ENCODE measurements around the gene WDFY3.

The WDFY3 gene

DNA sequence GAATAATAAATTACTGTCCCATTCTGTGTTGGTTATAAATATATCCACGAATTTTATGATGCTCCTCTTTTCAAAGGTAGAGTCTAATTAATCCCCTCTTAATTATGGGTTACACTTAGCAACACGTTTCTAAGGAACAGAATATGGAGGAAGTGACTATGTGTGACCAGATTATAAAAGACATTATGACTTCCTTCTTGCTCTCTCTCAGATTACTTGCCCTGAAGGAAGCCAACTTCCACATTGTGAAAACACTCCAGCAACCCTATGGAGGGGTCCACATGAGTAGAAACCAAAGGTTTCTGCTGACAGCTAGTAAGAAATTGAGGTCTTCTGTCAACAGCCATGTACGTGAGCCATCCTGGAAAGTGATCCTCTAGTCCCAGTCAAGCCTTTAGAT is 59.3 kb downstream of the WDFY3 start:
- DNase-seq: no peak

DNA sequence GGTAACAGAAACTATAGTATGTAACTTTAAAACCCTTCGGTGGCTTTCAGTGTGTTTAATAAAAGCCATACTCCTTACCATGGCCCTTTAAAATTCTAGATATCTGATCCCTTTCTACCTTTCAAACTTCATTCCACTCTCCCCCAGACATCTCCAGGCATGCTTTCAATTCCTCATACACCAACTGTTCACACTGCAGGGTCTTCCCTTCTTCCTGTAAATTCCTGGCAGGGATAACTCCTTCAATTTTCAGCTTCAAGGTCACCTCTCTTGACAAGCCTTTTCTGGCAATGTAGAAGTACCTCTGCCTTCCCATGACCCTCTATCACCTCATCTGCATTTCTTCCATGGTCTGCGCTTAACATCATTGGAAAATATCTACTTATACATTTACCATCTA is 60.8 kb downstream of the WDFY3 start:
- DNase-seq: no peak

DNA sequence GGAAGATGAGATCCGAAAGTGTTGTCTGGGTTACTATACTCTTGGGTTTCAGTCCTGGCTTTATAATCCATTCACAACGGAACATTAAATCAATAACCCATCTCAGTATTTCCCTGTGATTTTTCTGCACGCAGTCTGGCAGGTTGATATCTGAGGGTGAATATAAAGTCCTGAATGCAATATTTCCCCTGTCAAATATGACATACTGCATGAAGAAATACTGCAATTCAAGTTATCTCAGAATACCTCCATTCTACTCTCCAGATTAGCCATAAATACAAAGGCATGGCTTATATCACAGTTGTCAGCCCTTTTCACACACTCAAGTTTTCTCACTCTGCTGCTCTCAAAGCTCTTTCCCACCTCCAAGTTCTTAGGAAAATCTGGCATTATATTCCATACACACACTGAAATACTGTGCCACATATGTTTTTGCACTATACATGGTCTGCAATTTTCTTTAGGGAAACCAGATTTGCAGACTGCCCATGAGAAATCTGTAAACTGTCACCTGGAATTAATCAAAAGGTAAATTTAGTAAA is 64.7 kb downstream of the WDFY3 start:
- DNase-seq: no peak

DNA sequence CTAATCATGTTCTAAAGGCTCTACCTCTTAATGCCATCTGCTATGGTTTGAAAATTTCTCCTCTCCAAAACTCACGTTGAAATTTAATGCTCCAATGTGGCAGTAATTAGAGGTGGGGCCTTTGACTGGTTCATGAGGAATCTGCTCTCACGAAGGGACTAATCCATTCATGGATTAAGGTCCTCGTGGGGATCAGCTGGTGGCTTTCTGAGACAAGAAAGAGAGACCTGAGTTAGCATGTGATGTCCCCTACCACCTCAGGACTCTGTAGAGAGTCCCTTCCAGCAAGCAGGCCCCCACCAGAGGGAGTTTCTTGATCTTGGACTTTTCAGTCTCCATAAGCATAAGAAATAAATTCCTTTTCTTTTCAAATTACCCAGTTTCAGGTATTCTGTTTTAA is 65.3 kb downstream of the WDFY3 start:
- no peak for DNase-seq

DNA sequence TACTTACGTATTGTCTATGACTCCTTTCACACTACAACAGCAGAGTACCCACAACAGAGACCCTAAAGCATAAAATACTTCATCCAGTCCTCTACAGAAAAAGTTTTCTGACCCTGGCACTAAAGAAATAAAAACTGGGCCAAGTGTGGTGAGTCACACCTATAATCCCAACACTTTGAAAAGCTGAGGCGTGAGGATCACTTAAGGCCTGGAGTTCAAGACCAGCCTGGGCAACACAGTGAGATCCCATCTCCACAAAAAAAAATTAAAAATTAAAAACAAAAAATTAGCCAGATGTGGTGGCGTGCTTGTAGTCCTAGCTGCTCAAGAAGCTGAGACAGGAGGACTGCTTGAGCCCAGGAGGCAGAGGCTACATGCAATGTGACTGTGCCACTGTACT is 66.9 kb downstream of the WDFY3 start:
- no peak for DNase-seq

DNA sequence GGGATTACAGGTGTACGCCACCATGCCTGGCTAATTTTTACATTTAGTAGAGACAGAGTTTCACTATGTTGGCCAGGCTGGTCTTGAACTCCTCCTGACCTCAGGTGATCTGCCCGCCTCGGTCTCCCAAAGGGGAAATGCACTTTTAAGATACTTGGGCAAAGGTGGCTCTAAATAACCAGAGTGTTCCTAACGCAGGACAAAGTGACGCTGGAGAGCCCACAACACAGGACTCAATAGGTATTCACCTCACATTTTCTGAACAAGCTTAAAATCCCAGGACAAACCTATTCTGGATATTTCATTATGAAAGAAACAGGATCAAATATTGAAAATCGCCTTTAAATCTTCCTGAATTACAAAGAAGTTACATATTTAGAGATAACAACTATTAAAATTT is 69.0 kb downstream of the WDFY3 start:
- no peak for DNase-seq

DNA sequence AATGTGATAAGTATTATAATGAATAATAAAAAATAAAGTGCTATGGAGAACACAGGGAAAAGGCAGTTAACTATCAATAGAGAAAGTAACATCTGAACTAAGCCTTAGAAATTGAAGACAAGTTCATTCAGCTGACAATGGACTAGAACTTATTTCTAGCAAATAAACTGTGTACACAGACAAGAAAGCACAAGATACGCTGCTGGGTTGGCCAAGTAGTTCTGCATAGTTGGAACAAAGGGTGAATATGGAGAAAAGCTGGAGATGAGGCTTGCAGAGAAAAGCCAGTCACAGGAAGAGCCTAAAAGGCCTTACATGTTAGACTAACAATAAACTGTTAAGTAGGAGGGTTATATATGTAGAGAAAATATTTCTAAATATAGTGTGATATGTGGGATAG is 71.2 kb downstream of the WDFY3 start:
- DNase-seq: no peak

DNA sequence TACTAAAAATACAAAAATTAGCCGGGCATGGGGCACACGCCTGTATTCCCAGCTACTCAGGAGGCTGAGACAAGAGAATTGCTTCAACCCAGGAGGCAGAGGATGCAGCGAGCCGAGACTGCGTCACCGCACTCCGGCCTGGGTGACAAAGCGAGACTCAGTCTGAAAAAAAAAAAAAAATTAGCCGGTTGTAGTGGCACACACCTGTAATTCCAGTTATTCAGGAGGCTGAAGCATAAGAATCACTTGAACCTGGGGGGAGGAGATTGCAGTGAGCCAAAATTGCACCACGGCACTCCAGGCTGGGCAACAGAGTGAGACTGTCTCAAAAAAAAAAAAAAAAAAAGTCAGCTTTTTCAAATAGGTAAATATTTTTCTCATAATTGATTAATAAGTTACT is 71.9 kb downstream of the WDFY3 start:
- no peak for DNase-seq

DNA sequence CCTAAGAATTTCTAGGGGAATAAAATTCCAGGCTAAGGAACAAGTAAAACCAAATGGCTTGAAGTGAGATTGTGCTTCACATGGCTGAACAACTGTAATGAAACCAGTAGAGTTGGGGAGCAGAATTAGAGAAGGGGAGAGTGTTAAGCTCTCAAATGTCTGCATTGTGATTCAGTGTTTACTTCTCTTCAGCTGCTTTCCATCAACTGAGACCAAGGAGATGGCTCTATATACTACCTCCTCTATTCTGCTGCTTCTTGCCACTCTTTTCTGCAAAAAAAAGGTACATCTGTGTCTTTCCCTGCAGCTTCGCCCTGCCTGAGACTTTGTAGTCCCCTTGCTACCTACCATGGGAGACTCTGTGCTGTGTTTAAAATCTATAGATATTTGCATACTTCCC is 73.5 kb downstream of the WDFY3 start:
- no peak for DNase-seq

DNA sequence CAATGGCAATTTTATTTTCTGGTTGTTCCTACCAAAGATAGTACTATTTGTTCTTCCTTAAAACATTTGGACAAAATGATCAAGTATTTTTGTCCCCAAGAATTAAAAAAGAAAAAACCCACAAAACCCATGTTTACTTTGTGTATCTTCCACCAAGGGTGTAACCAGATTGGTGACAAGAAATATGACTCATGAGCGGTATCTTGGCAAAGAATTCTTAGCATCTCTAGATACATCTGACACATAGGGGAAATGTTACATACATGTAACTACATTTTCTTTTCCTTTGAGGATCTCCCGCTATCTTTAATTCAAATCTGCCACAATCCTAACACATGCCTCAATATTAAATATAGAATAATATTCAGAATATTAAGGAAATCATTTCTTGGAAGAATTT is 78.7 kb downstream of the WDFY3 start:
- DNase-seq: peak; percentile 73

DNA sequence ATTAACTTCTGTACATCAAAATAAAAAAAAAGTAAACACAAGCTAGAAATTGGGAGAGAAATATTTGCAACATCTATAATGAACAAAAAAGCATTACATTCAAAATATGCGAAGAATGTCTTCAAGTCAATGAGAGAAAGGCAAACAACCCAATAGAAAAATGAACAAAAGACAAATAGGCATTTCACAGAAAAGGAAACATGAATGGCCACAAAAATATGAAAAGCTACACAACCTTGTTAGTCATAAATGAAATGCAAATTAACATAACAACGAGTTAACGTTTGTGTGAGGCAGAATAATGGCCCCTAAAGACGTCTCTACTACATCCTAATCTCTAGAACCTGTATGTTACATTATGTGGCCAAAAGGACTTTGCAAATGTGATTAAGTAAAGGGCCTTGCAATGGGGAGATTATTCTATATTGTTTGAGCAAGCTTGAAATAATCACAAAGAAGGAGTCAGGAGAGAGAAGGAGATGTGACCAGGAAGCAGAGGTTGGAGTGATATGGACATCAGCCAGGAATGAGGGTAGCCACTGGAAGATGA is 86.8 kb downstream of the WDFY3 start:
- DNase-seq: peak; percentile 66

DNA sequence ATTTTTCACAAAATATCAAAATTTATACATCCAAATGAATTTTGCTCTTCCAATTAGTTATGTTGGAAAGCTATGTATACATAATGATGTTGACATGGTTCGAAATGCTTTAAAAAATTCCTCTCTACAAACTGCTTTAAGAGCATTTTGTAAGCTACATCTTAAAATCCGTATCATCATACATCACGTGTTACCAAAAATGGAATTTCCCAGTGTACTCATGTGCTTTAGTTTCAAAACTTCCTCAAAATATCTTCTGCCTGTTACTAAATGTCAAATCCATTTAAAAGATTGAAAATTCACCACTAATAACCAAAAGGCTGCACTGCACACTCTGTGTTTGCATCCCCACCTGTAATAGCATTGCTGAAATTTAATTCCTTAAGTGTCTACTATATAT is 87.9 kb downstream of the WDFY3 start:
- DNase-seq: peak; percentile 42

DNA sequence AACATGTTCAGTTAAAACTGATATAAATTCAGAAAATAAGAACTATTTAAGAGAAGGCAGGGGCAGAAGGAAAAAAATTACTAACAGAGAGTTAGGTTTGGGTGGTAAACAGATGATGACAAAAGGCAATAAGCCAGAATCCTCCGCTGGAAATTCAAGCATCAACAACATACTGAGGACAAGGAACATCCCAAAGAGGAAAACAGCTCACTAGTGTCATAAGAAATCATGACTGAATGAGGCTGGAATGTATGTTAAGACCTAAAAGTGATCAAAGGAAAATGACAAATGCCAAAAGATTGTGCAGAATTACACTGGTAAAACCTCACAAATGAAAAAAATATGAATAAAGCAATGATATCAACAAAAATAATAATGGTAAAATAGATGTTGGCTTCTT is 88.4 kb downstream of the WDFY3 start:
- peak; percentile 91 for DNase-seq

DNA sequence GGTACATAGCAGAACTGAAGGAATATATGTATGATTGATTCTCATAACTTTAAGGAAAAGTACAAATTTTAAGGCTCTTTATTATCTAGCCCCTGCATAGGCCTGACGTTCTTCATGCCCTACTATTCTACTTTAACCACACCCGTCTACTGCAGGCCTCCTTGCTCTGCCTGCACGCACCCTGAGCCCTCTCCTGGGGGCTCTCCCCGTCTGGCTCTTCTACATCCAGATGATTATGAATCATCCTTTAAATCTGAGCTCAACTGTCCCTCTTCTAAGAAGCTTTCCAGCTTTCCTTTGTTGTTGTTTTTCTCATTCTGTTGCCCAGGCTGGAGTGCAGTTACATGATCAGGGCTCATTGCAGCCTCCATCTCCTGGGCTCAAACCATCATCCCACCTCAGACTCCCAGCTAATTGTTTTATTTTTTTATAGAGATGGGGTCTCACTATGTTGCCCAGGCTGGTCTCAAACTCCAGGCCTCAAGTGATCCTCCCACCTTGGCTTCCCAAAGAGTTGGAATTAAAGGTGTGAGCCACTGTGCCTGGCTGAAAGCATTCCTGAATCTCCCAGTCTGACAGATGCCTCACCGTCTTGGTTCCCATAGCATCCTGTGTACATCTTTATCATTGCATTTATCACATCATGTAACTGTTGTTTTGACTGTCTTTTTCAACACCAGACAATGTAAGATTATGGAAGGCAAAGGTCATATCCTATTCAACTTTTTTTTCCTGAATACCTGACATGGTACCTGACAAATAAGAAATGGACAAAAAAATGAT is 89.2 kb downstream of the WDFY3 start:
- peak; percentile 45 for DNase-seq

DNA sequence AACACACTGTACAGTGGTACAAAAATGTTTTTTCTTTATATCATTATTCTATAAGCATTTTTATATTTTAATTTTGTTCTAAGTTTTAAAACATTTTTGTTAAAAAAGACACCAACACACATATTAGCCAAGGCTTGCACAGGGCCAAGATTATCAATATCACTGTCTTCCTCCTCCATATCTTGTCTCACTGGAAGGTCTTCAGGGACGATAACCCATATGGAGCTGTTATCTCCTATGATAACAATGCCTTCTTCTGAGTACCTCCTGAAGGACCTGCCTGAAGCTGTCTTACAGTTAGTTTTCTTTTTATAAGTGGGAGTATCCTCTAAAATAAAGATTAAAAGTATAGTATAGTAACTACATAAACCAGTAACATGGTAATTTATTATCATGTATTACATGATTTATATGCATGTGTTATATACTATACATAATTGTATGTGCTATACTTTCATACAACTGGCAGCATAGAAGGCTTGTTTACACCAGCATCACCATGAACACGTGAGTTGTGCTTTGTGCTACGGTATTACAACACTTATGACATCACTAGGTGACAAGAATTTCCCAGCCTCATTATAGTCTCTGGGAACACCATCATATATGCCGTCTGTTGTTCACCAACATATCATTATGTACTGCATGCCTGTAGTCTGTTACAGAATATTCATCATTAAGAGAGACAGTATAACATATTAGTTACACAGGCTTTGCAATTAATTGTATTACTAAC is 90.7 kb downstream of the WDFY3 start:
- DNase-seq: no peak

DNA sequence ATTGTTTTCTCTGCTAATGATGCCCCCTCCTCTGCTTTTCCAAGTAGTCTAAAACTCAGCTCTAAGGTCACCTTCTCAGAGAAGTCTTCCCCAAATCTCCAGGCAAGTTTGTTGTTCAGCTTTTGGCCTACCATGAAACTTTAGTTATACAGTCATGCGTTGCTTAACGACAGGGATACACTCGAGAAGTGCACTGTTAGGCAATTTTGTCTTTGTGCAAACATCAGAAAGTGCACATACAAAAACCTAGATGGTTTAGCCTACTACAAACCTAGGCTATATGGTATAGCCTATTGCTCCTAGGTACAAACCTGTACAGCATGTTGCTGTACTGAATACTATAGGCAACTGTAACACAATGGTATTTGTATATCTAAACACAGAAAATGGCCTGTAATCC is 91.9 kb downstream of the WDFY3 start:
- DNase-seq: no peak

DNA sequence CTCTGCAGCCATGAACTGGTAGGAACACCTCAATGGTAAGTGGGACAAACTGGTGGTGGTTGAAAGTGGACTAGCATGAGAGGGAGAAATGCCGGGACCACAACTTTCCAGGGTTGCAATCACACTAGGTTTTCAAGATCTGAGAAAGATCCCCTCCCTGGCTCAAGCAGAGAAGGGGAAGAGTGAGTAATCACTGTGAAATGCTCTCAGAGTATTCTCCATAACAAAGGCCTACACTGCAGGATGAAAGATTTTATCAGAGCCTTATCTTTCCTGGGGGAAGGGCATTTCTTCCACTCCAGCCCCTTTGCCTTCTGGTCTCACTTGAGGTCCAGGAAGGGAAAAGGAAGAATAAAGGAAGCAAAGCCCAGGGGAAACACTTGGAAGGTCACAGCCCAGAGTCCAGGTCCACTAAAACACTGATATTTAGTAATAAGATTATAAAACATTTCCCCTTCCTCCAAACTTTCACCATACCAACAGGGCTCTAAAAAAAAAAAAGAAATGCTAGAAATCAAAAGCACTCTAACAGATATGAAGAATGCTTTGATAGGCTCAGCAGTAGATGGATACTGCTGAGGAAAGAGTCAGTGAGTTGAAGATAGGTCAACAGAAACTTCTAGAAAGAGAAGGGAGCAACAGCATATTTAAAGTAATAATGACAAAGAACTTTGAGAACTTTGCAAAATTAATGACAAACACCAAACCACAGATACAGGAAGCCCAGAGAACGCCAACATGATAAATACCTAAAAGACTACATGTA is 95.9 kb downstream of the WDFY3 start:
- DNase-seq: peak; percentile 86

DNA sequence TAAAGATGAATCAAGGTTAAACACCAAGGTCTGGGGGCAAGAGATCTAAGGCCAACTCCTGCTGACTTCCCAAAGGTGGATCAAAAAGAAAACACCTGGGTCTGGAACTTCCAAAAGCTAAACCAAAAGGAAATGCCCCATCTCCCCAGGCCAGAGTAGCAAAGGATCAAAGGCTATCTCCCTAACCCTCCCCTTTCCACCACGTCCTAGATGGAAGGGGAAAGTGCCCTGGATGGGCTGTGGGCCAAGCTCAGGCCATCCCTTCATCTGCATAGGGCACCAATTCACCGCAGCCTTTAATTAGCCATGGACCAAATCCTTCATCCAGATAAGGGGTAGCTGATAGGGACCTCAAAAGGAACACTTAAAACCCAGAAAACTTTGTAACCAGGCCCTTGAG is 100.2 kb downstream of the WDFY3 start:
- DNase-seq: no peak

DNA sequence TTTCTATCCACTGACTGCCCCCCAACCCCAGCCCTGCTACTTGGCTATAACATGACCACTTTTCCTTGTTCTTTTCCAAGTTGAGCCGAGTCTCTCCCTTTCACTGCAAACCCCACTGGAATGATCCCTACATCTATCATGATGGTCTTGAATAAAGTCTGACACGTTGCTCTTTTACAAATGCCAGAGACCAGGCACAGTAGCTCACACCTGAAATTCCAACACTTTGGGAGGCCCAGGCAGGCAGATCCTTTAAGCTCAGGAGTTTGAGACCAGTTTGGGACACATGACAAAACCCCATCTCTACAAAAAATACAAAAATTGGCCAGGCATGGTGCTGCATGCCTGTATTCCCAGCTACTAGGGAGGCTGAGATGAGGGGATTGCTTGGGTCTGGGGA is 100.9 kb downstream of the WDFY3 start:
- no peak for DNase-seq

DNA sequence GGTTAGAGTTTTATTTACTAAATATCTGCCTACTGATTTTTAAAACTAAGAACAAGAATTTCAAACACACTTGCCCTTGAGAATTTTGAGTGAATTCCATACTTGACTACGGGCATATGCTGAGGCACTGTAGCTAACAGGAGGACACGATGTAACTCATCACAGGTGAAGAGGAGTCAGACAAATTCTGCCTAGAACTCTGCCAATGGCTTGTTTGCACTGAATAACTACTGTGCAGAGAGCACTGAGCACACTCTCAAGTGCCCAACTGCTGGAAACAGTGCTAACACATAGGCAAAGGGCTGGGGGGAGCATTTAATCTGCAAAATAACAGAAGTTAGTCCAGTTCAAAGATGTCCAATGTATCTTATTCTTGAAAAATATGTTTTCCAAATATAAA is 104.4 kb downstream of the WDFY3 start:
- no peak for DNase-seq

DNA sequence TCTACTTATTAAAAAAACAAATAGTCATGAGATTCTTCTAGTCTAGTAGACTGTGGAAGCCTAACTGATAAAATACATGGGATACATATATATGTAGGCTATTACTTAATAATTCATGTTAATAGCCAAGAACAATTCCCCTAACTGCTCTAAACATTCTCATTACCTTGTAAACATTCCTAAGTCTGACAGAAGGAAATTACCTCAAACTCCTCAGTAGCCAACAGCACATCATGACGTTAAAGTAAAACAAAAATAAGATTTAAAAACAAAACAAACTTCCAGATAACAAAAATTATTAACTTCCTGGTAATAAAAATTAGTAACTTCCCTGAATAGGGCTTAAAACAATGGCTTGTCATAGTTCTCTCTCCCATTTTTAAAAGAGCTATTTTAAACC is 109.2 kb downstream of the WDFY3 start:
- no peak for DNase-seq

DNA sequence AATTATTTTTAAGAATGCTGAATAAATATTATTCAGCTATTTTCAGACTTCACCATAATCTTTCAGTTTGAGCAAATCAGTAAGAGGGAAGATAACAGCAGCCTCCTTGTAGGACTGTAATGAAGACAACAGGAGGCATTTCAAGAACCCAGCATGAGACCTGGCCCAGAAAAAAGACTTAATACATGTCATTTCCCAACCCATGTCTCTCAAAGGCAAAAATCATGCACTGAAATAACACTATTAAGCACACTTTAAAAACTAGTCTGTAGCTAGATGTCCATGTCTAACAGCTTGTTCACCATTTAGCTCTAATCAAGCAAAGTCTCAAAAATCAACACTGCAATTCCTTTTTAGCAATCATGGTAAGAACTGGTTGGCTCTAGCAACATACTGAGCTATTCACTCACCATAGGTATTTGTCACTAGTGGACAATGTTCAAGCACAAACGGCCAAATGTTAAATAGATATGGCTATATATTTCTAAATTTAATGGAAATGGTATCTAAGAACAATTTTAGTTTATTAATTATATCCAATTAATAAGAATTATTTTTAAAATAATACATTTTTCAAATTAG is 109.9 kb downstream of the WDFY3 start:
- no peak for DNase-seq

DNA sequence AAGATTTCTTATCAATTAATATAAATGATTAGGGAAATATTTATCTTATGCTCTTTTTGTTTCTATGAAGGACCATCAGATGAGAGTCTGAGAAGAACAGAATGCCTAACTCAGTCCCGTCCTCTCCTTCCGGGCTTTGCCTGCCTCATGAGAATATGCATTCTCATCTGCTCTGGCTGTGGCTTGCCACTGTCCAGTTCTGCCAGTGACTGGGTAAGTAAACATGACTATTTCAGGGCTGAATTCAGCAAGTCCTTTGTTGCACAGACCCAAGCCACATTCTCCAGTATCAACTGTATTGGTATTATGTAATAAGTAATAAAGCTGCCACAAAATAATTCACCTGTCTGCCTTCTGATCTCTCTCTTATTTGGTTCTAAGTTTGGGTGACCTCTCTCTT is 110.7 kb downstream of the WDFY3 start:
- DNase-seq: no peak
